ENCODE measurements around the gene GLB1L3.

GLB1L3 gene

GRCh38 chr11:134355136-134355535 is 79.0 kb downstream of the GLB1L3 start:
- no peaks in the 10 kb centered on the region for H3K4me1 ChIP-seq (ENCODE audit: control insufficient read depth, insufficient read depth, low read length)
- H3K4me3 ChIP-seq (ENCODE audit: low read depth, low read length), result no peak overlapping the region
- ChIA-PET CTCF (interaction anchor here (0.7 to 1.1 kb wide), 2 partner anchors 460 to 720 kb away, joined by 3 to 4 read pairs; no protein-coding TSS in a partner anchor), POLR2A (no interaction called here)
- H3K9me3 ChIP-seq (ENCODE audit: control insufficient read depth, insufficient read depth, low read depth, low read length), result no peaks in the 10 kb centered on the region
- no peak for TF ChIP-seq ZNF521 (tag by site-specific recombination; IDR thresholded peaks at IDR 0.05)
- TF ChIP-seq BCL11B (tag by site-specific recombination; IDR thresholded peaks at IDR 0.05; ENCODE audit: low read depth), result no peak
- TF ChIP-seq, protein P1, sequence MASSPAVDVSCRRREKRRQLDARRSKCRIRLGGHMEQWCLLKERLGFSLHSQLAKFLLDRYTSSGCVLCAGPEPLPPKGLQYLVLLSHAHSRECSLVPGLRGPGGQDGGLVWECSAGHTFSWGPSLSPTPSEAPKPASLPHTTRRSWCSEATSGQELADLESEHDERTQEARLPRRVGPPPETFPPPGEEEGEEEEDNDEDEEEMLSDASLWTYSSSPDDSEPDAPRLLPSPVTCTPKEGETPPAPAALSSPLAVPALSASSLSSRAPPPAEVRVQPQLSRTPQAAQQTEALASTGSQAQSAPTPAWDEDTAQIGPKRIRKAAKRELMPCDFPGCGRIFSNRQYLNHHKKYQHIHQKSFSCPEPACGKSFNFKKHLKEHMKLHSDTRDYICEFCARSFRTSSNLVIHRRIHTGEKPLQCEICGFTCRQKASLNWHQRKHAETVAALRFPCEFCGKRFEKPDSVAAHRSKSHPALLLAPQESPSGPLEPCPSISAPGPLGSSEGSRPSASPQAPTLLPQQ (tag by site-specific recombination; IDR thresholded peaks at IDR 0.05), result no peak
- TF ChIP-seq KLF7 (tag by site-specific recombination; IDR thresholded peaks at IDR 0.05; ENCODE audit: borderline replicate concordance), result no peak
- no peak for TF ChIP-seq ZNF10 (tag by site-specific recombination; IDR thresholded peaks at IDR 0.05)
- TF ChIP-seq, protein P2, sequence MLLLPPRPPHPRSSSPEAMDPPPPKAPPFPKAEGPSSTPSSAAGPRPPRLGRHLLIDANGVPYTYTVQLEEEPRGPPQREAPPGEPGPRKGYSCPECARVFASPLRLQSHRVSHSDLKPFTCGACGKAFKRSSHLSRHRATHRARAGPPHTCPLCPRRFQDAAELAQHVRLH (tag by site-specific recombination; IDR thresholded peaks at IDR 0.05), result no peak
- no peak for TF ChIP-seq REST (tag by site-specific recombination; IDR thresholded peaks at IDR 0.05)
- TF ChIP-seq ZNF488 (tag by site-specific recombination; IDR thresholded peaks at IDR 0.05), result no peak
- TF ChIP-seq, protein P3, sequence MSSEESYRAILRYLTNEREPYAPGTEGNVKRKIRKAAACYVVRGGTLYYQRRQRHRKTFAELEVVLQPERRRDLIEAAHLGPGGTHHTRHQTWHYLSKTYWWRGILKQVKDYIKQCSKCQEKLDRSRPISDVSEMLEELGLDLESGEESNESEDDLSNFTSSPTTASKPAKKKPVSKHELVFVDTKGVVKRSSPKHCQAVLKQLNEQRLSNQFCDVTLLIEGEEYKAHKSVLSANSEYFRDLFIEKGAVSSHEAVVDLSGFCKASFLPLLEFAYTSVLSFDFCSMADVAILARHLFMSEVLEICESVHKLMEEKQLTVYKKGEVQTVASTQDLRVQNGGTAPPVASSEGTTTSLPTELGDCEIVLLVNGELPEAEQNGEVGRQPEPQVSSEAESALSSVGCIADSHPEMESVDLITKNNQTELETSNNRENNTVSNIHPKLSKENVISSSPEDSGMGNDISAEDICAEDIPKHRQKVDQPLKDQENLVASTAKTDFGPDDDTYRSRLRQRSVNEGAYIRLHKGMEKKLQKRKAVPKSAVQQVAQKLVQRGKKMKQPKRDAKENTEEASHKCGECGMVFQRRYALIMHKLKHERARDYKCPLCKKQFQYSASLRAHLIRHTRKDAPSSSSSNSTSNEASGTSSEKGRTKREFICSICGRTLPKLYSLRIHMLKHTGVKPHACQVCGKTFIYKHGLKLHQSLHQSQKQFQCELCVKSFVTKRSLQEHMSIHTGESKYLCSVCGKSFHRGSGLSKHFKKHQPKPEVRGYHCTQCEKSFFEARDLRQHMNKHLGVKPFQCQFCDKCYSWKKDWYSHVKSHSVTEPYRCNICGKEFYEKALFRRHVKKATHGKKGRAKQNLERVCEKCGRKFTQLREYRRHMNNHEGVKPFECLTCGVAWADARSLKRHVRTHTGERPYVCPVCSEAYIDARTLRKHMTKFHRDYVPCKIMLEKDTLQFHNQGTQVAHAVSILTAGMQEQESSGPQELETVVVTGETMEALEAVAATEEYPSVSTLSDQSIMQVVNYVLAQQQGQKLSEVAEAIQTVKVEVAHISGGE (tag by site-specific recombination; conservative IDR thresholded peaks at IDR 0.05; ENCODE audit: low read depth), result no peak
- no peak for TF ChIP-seq ZNF302 (tag by site-specific recombination; IDR thresholded peaks at IDR 0.05; ENCODE audit: low read depth)
- TF ChIP-seq ZFP3 (tag by site-specific recombination; IDR thresholded peaks at IDR 0.05; ENCODE audit: low read depth), result no peak
- TF ChIP-seq, protein P4, sequence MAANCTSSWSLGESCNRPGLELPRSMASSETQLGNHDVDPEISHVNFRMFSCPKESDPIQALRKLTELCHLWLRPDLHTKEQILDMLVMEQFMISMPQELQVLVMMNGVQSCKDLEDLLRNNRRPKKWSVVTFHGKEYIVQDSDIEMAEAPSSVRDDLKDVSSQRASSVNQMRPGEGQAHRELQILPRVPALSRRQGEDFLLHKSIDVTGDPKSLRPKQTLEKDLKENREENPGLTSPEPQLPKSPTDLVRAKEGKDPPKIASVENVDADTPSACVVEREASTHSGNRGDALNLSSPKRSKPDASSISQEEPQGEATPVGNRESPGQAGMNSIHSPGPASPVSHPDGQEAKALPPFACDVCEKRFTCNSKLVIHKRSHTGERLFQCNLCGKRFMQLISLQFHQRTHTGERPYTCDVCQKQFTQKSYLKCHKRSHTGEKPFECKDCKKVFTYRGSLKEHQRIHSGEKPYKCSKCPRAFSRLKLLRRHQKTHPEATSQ (tag by site-specific recombination; IDR thresholded peaks at IDR 0.05), result no peak
- TF ChIP-seq ZNF404 (tag by site-specific recombination; IDR thresholded peaks at IDR 0.05), result no peak
- TF ChIP-seq MYNN (tag by site-specific recombination; IDR thresholded peaks at IDR 0.05; ENCODE audit: borderline replicate concordance), result no peak
- no peak for TF ChIP-seq ZFHX2 (tag by site-specific recombination; conservative IDR thresholded peaks at IDR 0.05)
- TF ChIP-seq ZNF174 (tag by site-specific recombination; IDR thresholded peaks at IDR 0.05), result no peak
- no peak for TF ChIP-seq ZNF785 (tag by site-specific recombination; IDR thresholded peaks at IDR 0.05)
- no peak for TF ChIP-seq ZNF121 (tag by site-specific recombination; IDR thresholded peaks at IDR 0.05)
- H3K36me3 ChIP-seq (ENCODE audit: control insufficient read depth in 2 of 2, insufficient read depth in 1 of 2, low read length in 2 of 2), result peaks cover 0 to 17% of the 10 kb centered on the region in 2 experiments; a peak in 2 of 3 replicates
- no peak overlapping the region for H3K27ac ChIP-seq (ENCODE audit: extremely low read depth, low read depth, low read length)
